Fibroblast of skin of back (primary cell): ENCODE data around the gene MARCHF7. TPM values are rescaled to one million over a fixed set of nuclear protein-coding genes. Genes with fewer than 3 reads are reported as not detected.
"Not testable (repeated sequence)": the region's sequence is repeated elsewhere in the genome, so short reads cannot be mapped to it uniquely, and the experiment has no call there.

Source experiments
- DNase-seq: peaks from one replicate; pipeline ENCODE4 v3.0.0-alpha.2; 2013
- polyA plus RNA-seq, 2 experiments: library from polyadenylated mRNA; unstranded; fragments of 120-200 nt; gene quantifications; one replicate each; pipeline ENCODE4 v1.2.1, GENCODE V29; 2013; ENCODE audit not compliant: insufficient read length in 2 of 2

Gene MARCHF7, protein sequence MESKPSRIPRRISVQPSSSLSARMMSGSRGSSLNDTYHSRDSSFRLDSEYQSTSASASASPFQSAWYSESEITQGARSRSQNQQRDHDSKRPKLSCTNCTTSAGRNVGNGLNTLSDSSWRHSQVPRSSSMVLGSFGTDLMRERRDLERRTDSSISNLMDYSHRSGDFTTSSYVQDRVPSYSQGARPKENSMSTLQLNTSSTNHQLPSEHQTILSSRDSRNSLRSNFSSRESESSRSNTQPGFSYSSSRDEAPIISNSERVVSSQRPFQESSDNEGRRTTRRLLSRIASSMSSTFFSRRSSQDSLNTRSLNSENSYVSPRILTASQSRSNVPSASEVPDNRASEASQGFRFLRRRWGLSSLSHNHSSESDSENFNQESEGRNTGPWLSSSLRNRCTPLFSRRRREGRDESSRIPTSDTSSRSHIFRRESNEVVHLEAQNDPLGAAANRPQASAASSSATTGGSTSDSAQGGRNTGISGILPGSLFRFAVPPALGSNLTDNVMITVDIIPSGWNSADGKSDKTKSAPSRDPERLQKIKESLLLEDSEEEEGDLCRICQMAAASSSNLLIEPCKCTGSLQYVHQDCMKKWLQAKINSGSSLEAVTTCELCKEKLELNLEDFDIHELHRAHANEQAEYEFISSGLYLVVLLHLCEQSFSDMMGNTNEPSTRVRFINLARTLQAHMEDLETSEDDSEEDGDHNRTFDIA
- polyA plus RNA-seq (2013, experiment 1 of 2; ENCODE audit: insufficient read length), result 84.0 TPM
- 70.6 TPM for polyA plus RNA-seq (2013, experiment 2 of 2; ENCODE audit: insufficient read length)

DNA sequence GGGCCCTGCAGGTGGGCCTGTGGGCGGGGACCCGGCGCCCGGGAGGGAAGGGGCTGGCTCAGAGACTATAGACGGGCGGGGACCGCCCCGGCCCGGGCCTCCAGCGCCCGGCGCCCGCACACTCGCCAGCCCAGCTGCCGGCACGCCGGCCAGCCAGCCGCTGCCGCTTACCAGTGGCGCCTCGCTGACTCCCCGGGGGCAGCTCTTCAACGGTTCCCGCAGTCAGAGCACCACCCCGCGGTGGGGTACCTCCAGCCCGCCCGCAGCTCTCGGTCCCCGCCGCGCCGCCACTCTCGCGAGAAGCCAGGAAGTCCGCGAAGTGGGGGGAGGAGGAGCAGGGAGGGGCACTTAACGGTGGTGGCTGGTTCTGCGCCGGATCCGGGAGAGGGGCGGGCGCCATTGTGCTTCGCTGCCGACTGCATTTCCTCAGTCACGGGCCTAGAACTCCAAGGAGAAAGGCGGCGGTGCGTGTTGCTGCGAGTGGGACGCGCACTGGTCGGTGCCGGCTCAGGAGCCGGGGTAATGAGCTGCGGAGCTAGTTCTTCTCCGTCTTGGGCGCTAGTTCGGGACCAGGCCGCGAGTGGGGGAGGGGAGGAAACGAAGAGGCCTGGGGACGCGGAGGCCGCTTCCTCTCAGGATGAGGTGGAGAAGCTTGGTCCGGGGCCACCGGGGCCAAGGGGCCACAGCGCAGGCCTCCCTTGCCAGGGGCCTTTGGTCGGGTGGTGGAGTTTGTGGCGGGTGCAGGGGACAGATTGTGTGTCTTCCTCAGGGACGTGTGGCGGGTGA, at the start of gene MARCHF7:
Gene MARCHF7, plus strand, starts transcription at position 364 of the 786 bp plus-strand sequence. CDS start 16,517 bp downstream, outside the sequence.
- peak; percentile 95 for DNase-seq

DNA sequence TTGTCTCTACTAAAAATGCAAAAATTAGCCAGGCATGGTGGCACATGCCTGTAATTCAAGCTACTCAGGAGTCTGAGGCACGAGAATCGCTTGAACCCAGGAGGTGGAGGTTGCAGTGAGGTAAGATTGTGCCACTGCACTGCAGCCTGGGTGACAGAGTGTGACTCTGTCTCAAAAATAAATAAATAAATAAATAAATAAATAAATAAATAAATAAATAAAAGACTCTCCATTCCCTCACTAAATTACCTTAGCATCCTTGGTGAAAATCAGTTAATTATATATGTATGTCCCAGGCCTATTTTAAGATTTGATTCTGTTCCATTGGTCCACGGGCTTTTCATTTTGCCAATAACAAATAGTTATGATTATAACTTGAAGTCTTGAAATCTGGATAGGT, 44.9 kb upstream of the MARCHF7 start:
- DNase-seq, result not testable (repeated sequence)

DNA sequence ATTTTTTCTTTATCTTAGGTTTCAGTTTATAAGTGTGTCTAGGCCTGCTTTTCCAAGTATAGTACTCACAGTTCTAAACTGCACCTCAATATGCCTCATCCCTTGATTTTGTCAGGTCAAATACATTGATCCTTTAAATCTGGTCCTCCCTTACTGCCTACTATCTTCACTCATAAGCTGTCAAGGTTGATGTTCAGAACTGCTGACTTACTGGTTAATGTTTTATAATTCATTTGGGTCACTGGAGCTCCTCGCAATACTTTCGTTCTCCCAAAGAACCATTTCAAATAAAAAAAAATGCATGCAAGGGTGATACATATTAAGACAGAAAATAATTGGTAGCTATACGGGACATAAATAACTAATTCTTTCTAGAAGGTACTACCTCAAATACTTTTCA, 41.3 kb upstream of the MARCHF7 start:
- no peak for DNase-seq

DNA sequence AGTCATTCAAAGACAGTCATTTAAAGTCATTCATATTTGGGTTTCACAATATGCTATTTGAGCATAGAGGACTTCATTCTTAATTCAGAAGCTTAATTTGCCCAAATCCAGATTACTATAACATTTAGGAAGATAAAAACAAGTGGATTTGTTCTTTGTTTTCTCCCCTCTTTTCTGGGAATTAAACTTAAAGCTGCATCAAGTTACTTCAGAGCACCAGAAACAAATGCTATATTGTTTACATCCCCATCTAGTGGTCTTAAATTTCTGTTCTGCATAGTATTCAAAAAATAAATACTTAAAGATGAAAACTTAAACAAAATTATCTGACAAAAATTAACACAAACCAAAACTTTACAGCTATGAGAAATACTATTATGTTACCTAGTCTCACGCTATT, 34.7 kb upstream of the MARCHF7 start:
- peak; percentile 9 for DNase-seq

DNA sequence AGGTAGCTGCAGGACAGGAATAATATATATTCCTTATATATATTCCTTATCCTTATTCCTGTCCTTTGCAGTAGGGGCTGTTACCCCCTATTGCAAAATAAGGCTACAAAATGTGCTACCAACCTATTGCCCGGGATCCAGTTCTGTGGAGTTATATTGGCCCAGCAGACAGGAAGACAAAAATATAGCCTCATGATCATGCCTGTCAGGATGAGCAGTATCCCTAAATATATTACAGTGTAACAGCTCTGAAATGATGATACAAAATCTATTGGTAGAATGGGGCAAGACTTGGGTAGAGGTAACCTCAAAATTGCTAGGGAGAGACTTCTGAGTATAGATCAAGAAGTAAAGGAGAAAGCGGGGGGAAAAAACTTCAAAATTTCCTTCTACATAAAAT, 31.6 kb upstream of the MARCHF7 start:
- no peak for DNase-seq

DNA sequence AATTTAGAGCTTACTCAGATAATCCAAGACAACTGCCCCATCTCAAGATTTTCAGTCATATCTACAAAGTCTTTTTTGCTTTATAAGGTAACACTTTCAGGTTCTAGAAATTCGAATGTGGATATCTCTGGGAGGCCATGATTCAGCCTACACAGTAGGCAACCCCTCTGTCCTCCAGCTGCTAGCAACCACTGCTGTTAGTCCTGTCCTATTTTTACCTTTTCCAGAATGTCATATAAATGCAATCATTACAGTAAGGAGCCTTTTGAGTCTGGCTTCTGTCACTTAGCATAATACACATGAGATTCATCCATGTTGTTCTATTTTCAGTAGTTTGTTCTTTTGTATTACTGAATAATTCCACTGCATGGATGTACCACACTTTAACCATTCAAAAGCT, 28.5 kb upstream of the MARCHF7 start:
- DNase-seq, result no peak

DNA sequence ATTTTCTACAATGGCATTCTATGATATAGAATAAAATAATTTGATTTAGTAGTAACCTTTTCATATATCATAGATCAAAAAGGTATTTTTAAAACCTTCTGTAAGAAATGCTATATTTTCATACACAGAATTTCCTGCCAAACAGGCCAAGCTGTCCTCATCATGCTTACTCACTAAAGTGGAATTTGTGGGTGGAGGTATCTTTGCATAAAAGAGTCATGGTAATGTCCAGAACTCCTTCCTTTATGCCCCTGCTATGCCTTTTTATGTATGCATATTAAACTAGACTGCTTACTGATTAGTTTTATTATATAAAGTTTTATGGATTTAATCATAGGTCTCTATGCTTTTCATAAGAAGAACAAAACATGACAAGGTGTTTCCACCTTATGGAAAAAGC, 27.5 kb upstream of the MARCHF7 start:
- DNase-seq, result peak; percentile 83

DNA sequence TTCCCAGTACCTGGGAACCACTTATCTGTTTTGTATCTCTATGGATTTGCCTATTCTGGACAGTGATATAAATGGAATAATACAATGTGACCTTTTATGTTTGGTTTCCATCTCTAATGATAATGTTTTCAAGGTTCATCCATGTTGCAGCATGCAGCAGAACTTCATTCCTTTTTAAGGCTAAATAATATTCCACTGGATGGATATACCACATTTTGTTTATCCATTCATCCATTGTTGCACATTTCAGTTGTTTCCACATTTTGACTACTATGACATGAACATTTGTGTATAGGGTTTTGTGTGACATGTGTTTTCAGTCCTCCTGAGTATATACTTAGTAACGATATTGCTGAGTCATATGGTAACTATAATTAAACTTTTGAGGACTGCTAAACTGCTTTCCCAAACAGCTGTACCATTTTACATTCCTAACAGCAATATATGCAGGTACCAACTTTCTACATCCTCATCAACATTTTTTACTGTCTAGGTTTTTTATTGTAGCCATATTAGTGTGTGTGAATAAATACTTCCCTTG, 17.7 kb upstream of the MARCHF7 start:
- no peak for DNase-seq

DNA sequence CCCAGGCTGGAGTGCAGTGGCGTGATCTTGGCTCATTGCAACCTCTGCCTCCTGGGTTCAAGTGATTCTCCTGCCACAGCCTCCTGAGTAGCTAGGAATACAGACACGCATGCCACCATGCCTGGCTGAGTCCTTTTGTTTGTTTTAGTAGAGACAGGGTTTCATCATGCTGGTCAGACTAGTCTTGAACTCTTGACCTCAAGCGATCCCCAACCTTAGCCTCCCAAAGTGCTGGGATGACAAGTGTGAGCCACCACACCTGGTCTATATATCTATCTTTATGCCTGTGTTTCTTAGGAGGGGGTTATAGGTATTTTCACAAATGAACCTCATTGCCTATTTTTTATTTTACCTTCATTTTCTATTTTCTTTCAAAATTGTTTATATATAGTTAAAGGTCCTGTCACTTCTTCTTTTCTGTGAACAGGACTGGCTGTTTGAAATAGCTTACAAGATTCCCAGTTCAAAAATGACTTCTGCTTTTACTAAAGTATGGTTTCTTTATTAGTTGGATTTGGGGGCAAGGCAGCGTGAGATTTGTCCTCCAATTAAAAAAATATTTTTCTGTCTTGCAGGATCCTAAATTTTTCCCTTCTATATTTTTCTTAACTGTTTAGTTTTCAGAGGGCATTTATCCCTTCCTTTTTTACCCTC, 16.4 kb upstream of the MARCHF7 start:
- DNase-seq, result no peak

DNA sequence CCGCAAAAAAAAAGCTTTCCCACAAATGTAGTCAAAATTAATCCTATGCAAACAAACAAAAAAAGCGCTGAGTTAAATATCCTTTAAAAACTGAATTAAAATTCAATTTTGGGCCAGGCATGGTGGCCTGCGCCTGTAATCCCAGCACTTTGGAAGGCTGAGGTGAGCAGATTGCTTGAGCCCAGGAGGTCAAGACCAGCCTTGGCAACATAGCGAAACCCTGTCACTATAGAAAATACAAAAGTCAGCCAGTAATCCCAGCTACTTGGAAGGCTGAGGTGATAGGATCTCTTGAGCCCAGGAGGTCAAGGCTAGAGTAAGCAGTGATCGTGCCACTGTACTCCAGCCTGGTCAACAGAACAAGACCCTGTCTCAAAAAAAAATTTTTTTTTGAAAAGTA, 8.8 kb upstream of the MARCHF7 start:
- no peak for DNase-seq

DNA sequence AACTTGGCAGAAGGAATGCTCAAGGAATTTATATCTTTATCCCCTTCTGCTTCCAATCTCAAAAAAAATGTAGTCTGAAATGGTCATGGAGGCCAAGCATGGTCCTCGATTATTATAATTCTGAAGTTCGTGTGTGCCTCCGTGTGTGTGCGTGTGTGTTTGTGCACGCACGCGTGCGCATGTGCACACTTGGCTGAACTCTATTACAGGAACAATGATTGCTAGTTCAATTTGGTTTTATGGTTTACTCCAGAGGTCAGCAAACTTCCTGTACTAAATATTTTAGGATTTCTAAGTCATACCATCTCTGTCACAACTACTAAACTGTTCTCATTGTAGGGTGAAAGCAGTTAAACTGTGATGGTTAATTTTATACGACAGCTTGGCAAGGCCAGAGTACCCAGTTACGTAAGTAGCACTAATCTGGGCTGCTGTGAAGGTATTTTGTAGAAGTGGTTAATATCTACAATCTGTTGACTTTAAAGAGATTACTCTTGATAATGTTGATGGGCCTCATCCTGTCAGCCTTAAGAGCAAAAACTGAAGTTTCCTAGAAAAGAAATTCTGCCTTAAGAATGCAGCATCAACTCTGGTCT, 5.8 kb upstream of the MARCHF7 start:
- DNase-seq, result no peak

DNA sequence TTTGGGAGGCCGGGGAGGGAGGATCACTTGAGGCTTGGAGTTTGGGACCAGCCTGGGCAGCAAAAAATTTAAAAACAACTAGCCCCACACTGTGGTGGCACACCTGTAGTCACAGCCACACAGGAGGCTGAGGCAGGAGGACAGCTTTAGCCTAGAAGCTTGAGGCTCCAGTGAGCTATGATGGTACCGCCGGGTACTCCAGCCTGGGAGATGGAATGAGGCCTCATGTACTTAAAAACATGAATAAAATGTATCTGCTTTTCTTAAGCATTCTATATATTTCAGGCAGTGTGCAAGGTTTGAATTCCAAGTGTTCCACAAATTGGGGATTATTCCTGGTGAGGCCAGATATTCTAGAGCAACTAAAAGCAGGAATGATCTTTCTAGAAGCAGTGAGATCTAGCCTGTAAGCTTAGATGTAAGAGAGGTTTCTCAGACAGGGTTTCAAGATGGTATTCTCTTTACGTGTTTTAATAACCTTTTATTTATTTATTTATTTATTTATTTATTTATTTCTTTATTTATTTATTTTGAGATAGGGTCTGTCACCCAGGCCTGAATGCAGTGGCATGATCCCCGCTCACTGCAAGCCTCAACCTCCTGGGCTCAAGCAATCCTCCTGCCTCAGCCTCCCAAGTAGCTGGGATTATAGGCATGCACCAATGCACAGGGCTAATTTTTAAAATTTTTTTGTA, 4.1 kb upstream of the MARCHF7 start:
- no peak for DNase-seq

DNA sequence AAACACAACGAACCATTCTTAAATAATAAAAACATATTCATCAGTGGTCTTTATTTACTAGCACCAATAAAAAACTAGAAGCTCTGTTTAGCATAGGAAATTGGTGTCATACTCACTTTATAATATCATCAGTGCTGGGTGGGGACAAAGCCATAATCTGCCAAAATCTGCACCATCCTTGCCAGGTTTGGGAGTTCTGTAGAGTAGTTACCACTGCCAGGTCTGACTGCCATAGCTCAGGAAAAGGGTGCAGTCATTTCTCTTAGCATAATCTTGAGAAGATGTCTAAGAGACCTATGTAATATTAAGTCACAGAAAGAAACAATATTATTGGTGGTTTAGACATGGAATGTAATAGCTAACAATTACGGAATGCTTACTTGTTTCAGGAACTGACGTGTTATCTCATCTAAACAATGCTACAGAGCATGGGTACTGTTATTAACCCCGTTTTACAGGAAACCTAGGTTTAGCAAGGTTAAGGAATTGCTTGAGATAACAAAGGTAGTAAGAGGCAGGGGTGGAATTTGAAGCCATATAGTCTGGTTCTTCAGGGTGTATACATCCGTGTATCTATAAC, 1.6 kb upstream of the MARCHF7 start:
- DNase-seq, result peak; percentile 49

DNA sequence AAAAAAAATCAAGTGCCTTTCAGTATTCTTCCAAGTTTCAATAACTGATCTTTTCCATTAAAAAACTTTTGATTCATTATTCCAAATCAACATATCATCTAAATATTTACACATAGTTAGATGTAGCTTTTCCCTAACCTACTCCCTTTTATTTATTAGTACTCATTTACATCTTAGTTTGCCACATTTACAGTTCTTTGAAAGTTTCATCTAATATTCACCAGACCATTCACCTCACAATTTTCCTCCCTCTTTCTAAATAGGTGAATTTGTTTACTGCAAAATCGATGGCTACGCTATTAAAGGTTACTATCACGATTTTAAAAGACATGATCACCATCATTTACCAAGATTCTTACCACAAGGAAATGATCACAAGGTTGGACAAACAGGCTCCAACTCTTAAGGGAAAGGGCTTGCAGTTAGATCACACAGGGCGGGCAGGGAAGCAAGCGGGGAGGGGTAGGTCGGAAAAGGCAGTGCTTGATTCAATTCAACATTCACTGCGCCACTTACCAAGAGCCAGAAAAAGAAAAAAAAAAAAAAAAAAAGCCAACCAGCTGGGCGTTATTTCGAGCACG, 654 bp upstream of the MARCHF7 start:
- DNase-seq, result no peak

DNA sequence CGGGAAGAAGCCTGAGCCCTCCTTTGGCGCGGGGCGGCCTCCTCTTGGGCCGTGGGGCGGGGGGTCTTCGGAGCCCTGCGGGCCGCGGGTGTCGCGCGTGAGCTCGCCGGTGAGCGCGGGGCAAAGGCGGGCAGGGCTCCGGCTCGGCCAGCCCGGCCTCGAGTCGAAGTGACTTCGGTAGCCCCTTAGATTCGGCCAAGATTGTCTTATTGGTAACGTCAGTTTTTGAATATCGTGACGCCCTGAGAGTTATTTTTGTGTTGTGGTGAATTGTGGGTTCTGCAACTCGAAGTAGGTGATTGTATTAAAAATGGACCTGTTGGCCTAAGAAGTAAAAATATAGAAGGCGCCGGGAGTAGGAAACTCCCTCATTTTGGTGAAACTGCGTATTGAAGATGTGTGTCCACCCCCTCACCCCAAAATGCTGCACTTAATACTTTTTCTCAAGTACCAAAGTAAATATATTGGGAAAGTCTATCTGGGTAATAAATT, 669 bp downstream of the MARCHF7 start:
- no peak for DNase-seq

DNA sequence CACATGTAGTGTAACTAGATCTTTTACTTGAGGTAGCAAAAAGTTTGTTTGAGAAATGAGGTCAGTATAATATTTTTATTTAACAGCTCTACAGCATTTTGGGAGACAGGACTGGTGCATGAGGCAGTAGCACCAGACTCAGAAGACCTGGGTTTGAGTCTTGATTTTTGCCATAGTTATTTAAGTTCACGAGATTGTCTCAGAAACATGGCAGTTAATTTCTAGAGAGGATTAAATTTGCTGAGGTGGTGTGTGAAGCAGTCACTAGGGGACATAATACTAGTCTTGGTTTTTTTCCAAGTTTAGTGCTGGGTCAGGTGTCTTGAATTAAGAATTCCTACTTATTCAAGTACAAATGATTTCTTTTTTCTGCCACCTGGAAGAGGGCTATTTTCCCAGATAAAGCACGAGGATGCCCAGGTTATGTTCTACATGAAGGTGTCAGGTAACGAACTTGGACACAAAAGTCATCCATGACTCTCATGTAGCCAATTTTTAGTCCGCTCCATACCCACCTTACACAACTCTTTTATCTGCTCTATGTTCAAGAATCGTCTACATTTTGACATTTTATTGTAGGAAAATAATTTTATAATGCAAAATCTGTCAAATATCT, 1.4 kb downstream of the MARCHF7 start:
- peak; percentile 34 for DNase-seq

DNA sequence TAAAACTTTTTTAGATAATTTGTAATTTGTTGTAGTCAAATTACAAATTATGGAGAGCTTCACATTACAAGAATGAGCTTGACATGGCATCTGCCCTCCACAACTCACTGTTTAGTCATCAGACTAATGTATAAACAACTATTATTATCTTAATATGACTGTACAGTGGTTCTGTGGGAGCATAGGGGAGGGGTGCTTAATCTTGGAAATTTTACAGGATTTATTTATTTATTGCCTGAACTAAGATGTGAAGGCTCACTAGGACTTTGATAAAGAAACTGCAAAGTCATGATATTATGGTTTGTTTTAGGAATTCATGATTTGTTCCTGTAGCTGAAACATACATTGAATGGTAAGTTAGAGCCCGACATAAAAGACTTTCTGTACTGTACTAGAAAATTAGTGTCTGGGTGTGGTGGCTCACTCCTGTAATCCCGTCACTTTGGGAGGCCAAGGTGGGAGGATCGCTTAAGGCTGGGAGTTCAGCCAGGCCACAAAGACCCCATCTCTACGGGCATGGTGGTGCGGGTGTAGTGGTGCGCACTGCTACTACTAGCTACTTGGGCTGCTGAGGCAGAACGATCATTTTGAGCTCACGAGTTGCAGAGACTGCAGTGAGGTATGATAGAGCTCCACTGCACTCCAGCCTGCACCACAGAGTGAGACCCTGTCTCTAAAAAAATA, 2.1 kb downstream of the MARCHF7 start:
- peak; percentile 75 for DNase-seq

DNA sequence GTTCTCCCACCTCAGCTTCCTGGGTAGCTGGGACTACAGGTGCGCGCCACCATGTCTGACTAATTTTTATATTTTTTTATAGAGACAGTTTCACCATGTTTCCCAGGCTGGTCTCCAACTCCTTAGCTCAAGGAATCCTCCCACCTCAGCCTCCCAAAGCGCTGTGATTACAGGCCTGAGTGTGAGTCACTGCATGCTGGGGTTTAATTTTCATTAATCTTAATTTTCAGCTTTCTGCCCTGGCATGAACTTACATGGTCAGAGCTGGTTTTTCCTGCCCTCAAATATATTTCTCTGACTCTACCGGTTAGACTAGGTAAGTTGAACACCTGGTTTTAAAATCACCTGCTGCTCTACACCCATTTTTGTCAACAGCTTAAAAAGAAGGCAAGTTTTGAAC, 3.1 kb downstream of the MARCHF7 start:
- DNase-seq, result no peak

DNA sequence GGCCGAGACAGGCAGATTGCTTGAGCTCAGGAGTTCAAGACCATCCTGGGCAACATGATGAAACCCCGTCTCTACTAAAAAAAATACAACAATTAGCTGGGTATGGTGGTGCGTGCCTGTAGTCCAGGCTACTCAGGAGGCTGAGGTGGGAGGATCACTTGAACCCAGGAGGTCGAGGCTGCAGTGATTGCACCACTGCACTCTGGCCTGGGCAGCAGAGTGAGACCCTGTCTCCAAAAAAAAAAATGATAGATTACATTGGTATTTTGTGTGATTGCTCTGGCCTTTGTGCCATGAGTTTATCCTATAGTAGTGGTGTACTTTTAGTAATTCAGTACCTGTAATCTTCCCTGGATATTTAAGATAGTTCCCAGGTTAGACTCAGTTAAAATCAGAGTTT, 4.1 kb downstream of the MARCHF7 start:
- DNase-seq, result not testable (repeated sequence)
